ENCODE data around the gene MARCO. TPM values are rescaled to one million over a fixed set of nuclear protein-coding genes. Genes with fewer than 3 reads are reported as not detected.

The MARCO gene
- total RNA-seq, 1 experiment from 2014 or later: 0.26 TPM

DNA sequence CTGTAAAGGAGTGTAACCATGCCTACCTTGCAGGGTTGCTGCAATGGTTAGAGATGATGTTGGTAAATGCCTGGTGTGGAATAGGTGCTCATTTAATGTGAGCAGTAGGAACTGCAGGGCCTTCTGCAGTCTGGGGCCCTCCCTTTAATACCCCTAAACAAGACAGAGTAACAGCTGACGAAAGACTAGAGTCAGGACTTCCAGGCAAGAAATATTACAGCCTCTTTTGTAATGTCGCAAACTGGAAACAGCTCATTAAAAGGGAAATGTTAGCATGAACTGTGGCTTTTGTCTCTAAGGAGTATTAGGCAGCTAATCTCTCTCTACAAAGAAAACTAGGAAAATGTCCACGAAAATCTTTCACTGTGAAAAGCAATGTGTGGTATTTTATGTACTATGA is 26.0 kb downstream of the MARCO start:
- no peak overlapping the region for H3K4me3 ChIP-seq (ENCODE audit: low read depth in 2 of 2, low read length in 2 of 2)
- H3K9me3 ChIP-seq (ENCODE audit: control insufficient read depth, insufficient read depth, low read depth, low read length): no peaks in the 10 kb centered on the region
- no peak for ATAC-seq
- POLR2A ChIA-PET: no interaction called here
- no peak for DNase-seq (ENCODE audit: low read depth, low spot score)
- CTCF ChIA-PET: no interaction called here
- in situ Hi-C loops (cut with HindIII; ENCODE audit: low pct_unique_long_range_greater_than_20kb, low sequenced_read_pairs) (no loop called here), intact Hi-C loops (cut with micrococcal nuclease; ENCODE audit: unreplicated experiment) (no loop called here)
- H3K4me1 ChIP-seq (ENCODE audit: control insufficient read depth, insufficient read depth, low read length): no peaks in the 10 kb centered on the region
- no peak overlapping the region for H3K27ac ChIP-seq (ENCODE audit: low read length)
- BruUV-seq (replicated peaks): no TSS peak
- H3K27me3 ChIP-seq (ENCODE audit: control insufficient read depth, insufficient read depth, low read length): peaks cover 8% of the 10 kb centered on the region
- H3K36me3 ChIP-seq (ENCODE audit: control insufficient read depth, insufficient read depth, low read length): no peaks in the 10 kb centered on the region
- TF ChIP-seq POLR2AphosphoS5 (IDR thresholded peaks at IDR 0.05; ENCODE audit: low read depth, low read length): no peak
- no peak for TF ChIP-seq SIN3A (IDR thresholded peaks at IDR 0.05; ENCODE audit: borderline replicate concordance, insufficient read depth, low read depth, low read length)
- TF ChIP-seq, protein P1, sequence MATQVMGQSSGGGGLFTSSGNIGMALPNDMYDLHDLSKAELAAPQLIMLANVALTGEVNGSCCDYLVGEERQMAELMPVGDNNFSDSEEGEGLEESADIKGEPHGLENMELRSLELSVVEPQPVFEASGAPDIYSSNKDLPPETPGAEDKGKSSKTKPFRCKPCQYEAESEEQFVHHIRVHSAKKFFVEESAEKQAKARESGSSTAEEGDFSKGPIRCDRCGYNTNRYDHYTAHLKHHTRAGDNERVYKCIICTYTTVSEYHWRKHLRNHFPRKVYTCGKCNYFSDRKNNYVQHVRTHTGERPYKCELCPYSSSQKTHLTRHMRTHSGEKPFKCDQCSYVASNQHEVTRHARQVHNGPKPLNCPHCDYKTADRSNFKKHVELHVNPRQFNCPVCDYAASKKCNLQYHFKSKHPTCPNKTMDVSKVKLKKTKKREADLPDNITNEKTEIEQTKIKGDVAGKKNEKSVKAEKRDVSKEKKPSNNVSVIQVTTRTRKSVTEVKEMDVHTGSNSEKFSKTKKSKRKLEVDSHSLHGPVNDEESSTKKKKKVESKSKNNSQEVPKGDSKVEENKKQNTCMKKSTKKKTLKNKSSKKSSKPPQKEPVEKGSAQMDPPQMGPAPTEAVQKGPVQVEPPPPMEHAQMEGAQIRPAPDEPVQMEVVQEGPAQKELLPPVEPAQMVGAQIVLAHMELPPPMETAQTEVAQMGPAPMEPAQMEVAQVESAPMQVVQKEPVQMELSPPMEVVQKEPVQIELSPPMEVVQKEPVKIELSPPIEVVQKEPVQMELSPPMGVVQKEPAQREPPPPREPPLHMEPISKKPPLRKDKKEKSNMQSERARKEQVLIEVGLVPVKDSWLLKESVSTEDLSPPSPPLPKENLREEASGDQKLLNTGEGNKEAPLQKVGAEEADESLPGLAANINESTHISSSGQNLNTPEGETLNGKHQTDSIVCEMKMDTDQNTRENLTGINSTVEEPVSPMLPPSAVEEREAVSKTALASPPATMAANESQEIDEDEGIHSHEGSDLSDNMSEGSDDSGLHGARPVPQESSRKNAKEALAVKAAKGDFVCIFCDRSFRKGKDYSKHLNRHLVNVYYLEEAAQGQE (IDR thresholded peaks at IDR 0.05; ENCODE audit: insufficient read depth in 1 of 2, low read depth in 2 of 2, low read length in 1 of 2): no peak
- TF ChIP-seq, protein P2, sequence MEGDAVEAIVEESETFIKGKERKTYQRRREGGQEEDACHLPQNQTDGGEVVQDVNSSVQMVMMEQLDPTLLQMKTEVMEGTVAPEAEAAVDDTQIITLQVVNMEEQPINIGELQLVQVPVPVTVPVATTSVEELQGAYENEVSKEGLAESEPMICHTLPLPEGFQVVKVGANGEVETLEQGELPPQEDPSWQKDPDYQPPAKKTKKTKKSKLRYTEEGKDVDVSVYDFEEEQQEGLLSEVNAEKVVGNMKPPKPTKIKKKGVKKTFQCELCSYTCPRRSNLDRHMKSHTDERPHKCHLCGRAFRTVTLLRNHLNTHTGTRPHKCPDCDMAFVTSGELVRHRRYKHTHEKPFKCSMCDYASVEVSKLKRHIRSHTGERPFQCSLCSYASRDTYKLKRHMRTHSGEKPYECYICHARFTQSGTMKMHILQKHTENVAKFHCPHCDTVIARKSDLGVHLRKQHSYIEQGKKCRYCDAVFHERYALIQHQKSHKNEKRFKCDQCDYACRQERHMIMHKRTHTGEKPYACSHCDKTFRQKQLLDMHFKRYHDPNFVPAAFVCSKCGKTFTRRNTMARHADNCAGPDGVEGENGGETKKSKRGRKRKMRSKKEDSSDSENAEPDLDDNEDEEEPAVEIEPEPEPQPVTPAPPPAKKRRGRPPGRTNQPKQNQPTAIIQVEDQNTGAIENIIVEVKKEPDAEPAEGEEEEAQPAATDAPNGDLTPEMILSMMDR (IDR thresholded peaks at IDR 0.05): no peak
- TF ChIP-seq TCF7L2 (IDR thresholded peaks at IDR 0.05; ENCODE audit: low read depth, low read length): no peak

DNA sequence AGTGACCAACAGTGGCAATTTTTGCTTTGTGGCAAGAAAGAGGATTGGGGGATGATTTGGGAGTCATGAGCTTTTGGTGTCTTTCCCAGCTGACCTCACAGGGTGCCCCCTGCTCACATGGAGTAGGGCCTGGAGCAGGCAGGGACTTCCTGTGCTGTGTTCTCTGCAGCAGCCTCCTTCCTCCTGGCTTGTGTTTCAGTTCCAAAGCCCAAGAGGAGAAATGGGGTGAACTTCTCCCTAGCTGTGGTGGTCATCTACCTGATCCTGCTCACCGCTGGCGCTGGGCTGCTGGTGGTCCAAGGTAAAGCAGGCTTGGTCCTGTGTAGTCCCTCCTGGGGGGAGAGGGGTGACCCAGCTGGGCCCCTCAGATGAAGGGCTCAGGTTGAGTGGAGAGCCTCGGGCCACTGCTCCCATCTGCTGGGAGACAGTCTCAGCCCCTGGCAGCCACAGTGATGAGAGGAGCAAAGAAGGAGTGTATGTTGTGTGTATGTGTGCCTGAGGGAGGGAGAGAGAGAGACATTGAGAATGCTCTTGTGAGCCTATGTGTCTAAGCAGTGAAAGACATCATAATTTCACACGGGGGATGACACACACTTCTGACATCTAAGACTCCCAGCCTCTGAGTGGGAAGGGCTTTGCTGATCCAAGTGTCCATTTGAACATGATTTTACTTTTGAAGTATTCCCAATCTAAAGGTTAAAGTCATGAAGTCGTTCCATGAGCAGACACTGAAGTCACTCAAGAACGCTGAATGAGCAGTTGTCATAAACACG is 27.2 kb downstream of the MARCO start:
- ATAC-seq: no peak
- Histone ChIP-seq H3K4me3 (ENCODE audit: low read depth in 2 of 2, low read length in 2 of 2) (no peak overlapping the region), H3K4me1 (ENCODE audit: control insufficient read depth, insufficient read depth, low read length) (no peaks in the 10 kb centered on the region), H3K36me3 (ENCODE audit: control insufficient read depth, insufficient read depth, low read length) (no peaks in the 10 kb centered on the region), H3K27me3 (ENCODE audit: control insufficient read depth, insufficient read depth, low read length) (peaks cover 6% of the 10 kb centered on the region), H3K9me3 (ENCODE audit: control insufficient read depth, insufficient read depth, low read depth, low read length) (no peaks in the 10 kb centered on the region), H3K27ac (ENCODE audit: low read length) (no peak overlapping the region)
- no peak for DNase-seq (ENCODE audit: low read depth, low spot score)
- TF ChIP-seq, protein P2 (IDR thresholded peaks at IDR 0.05): no peak
- TF ChIP-seq, protein P1 (IDR thresholded peaks at IDR 0.05; ENCODE audit: insufficient read depth in 1 of 2, low read depth in 2 of 2, low read length in 1 of 2): no peak
- no peak for TF ChIP-seq TCF7L2 (IDR thresholded peaks at IDR 0.05; ENCODE audit: low read depth, low read length)
- no TSS peak for BruUV-seq (replicated peaks)
- POLR2A ChIA-PET: no interaction called here
- intact Hi-C loops (cut with micrococcal nuclease; ENCODE audit: unreplicated experiment) (no loop called here), in situ Hi-C loops (cut with HindIII; ENCODE audit: low pct_unique_long_range_greater_than_20kb, low sequenced_read_pairs) (no loop called here)
- CTCF ChIA-PET: no interaction called here
